H1 (cell line): ENCODE measurements around the gene COMMD7.

ENCODE experiments used
- CHD1 ChIP-seq: IDR thresholded peaks from 2 replicates; pipeline ENCODE4 v1.6.1; 2012; ENCODE audit warnings: low read depth, low read length, improper control_type of control experiment
- POLR2A ChIP-seq, 2 experiments: IDR thresholded peaks; 1 replicate in 1 of 2; 2 replicates in 1 of 2; pipeline ENCODE4 v1.6.1; 2011; ENCODE audit warnings: low read depth in 2 of 2, low read length in 2 of 2, mild to moderate bottlenecking in 2 of 2; ENCODE audit errors: control extremely low read depth in 1 of 2

- no peak for TF ChIP-seq POLR2A (IDR thresholded peaks at IDR 0.05; ENCODE audit: control extremely low read depth in 1 of 2, low read depth in 2 of 2, low read length in 2 of 2)
- TF ChIP-seq CHD1, result no peak
Observed at GRCh38 chr20:32751293-32751692, 8.0 kb upstream of the COMMD7 start.
